Suprapubic skin (tissue), 3 donors: ENCODE data around the gene MPPE1.

Source experiments
- CTCF ChIP-seq, 2 donors: fragments of 200-600 bp in 1 of 2; fragments of 450-650 bp in 1 of 2; sonication (generic) in 1 of 2; IDR thresholded peaks; one replicate each; pipeline ENCODE4 v1.5.1; 2016 to 2019; ENCODE audit warnings: antibody characterized with exemption in 2 of 2, mild to moderate bottlenecking in 1 of 2, moderate library complexity in 1 of 2
- EP300 ChIP-seq: sonication (generic); formaldehyde crosslinking; IDR thresholded peaks from one replicate; pipeline ENCODE4 v1.6.1; 2017; ENCODE audit warnings: antibody characterized with exemption
- POLR2A ChIP-seq, 2 donors: fragments of 450-650 bp; IDR thresholded peaks; one replicate each; pipeline ENCODE4 v1.6.1; 2017; ENCODE audit warnings: antibody characterized with exemption in 2 of 2, mild to moderate bottlenecking in 2 of 2, moderate library complexity in 2 of 2

GRCh38 chr18:11950824-11951223, 42.7 kb upstream of the MPPE1 start:
- TF ChIP-seq CTCF (IDR thresholded peaks at IDR 0.05), result no peak
- no peak for TF ChIP-seq EP300
- TF ChIP-seq POLR2A (IDR thresholded peaks at IDR 0.05), result no peak
